Progenitor cell of endocrine pancreas (in vitro differentiated cells): Measurements from ENCODE around the gene HBS1L. TPM values are rescaled to one million over a fixed set of nuclear protein-coding genes. Genes with fewer than 3 reads are reported as not detected.

Source experiments
- DNase-seq: peaks from one replicate; pipeline ENCODE4 v3.0.0; 2021; ENCODE audit warnings: low spot score; ENCODE audit not compliant: unreplicated experiment
- H3K27ac Mint-ChIP-seq: 2 replicates; pipeline ENCODE4 v1.8.0; 2021; ENCODE audit warnings: mild to moderate bottlenecking, moderate library complexity, mixed read lengths
- H3K27me3 Mint-ChIP-seq: 2 replicates; pipeline ENCODE4 v1.8.0; 2021; ENCODE audit warnings: mixed read lengths
- H3K36me3 Mint-ChIP-seq: 2 replicates; pipeline ENCODE4 v1.8.0; 2022; ENCODE audit warnings: mixed read lengths; ENCODE audit not compliant: insufficient read depth
- H3K4me1 Mint-ChIP-seq: 2 replicates; pipeline ENCODE4 v1.8.0; 2021; ENCODE audit warnings: low read depth, mixed read lengths
- H3K4me3 Mint-ChIP-seq: 2 replicates; pipeline ENCODE4 v1.8.0; 2021; ENCODE audit warnings: low read depth, mild to moderate bottlenecking, moderate library complexity, mixed read lengths
- H3K9me3 Mint-ChIP-seq: 2 replicates; pipeline ENCODE4 v1.8.0; 2021; ENCODE audit warnings: low read depth, mixed read lengths
- total RNA-seq: library from RNA; stranded (reverse); gene quantifications from 2 replicates; pipeline ENCODE4 v1.2.1, GENCODE V29; 2021
- TF ChIP-seq, protein P1 (sequence below): fragments of 200-600 bp; sonication (generic); IDR thresholded peaks from one replicate; pipeline ENCODE4 v1.5.0; 2021; ENCODE audit warnings: antibody characterized with exemption, mild to moderate bottlenecking; ENCODE audit not compliant: unreplicated experiment

Gene HBS1L
- total RNA-seq, 1 donor from 2014 or later: 77.2 TPM

- H3K27me3 Mint-ChIP-seq: no peaks in the 10 kb centered on the region
- peaks cover 16% of the 10 kb centered on the region for H3K4me1 Mint-ChIP-seq
- H3K9me3 Mint-ChIP-seq: no peaks in the 10 kb centered on the region
- peaks cover 4% of the 10 kb centered on the region for H3K36me3 Mint-ChIP-seq
- TF ChIP-seq, protein P1, sequence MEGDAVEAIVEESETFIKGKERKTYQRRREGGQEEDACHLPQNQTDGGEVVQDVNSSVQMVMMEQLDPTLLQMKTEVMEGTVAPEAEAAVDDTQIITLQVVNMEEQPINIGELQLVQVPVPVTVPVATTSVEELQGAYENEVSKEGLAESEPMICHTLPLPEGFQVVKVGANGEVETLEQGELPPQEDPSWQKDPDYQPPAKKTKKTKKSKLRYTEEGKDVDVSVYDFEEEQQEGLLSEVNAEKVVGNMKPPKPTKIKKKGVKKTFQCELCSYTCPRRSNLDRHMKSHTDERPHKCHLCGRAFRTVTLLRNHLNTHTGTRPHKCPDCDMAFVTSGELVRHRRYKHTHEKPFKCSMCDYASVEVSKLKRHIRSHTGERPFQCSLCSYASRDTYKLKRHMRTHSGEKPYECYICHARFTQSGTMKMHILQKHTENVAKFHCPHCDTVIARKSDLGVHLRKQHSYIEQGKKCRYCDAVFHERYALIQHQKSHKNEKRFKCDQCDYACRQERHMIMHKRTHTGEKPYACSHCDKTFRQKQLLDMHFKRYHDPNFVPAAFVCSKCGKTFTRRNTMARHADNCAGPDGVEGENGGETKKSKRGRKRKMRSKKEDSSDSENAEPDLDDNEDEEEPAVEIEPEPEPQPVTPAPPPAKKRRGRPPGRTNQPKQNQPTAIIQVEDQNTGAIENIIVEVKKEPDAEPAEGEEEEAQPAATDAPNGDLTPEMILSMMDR: no peak
- no peak for DNase-seq
- H3K27ac Mint-ChIP-seq: no peak overlapping the region
- H3K4me3 Mint-ChIP-seq: peak overlapping the region; percentile 98
These were observed 1.7 kb downstream of the HBS1L start for GRCh38 chr6:135052939-135053338.

- peaks cover 6% of the 10 kb centered on the region for H3K36me3 Mint-ChIP-seq
- TF ChIP-seq, protein P1: no peak
These were observed 5.7 kb downstream of the HBS1L start for GRCh38 chr6:135048915-135049314.

DNA sequence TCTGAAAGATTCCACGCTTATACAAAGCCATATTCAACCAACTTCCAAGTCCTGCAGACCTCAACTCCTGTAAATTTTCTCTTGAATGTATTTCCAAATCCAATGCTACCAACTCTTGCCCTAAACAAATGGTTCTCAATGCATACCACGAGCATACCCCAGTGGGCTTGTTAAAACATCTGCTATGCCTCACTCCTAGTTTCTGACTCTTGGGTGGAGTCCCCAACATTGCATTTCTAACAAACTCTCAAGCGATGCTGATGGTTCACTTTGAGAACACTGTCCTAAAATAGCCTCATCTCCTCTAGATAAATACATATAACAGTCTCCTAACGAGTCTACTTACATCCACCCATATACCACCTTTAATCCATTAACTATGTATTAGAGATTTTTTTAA is 7.3 kb downstream of the HBS1L start:
- peaks cover 1% of the 10 kb centered on the region for H3K4me1 Mint-ChIP-seq
- TF ChIP-seq, protein P1: no peak
- no peaks in the 10 kb centered on the region for H3K9me3 Mint-ChIP-seq
- DNase-seq: no peak
- no peaks in the 10 kb centered on the region for H3K27me3 Mint-ChIP-seq
- H3K36me3 Mint-ChIP-seq: peaks cover 6% of the 10 kb centered on the region
- H3K27ac Mint-ChIP-seq: peak overlapping the region; percentile 77
- H3K4me3 Mint-ChIP-seq: no peak overlapping the region

More at GRCh38 chr6:135048915-135049314, 5.7 kb downstream of the HBS1L start:
- no peak overlapping the region for H3K27ac Mint-ChIP-seq
- H3K27me3 Mint-ChIP-seq: no peaks in the 10 kb centered on the region
- DNase-seq: no peak
- no peak overlapping the region for H3K4me3 Mint-ChIP-seq
- no peaks in the 10 kb centered on the region for H3K9me3 Mint-ChIP-seq
- H3K4me1 Mint-ChIP-seq: peaks cover 11% of the 10 kb centered on the region

DNA sequence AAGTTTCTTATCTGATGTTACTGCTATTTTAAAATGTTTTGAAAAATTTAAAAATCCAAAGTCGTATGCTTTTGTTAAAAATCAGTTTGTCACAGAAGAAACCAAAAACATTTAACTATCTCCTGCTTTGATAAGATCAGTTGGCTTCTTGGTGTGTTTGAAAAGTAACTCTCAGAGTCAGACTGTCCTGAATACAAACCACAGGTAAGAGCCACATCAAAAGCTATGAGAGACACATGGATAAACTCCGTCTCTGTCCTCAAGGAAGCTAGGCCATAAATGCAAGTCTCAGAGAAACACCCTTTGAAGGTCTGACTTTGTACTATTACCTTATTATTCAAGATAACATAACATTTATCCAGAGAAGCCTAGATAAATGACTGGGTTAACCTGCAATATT is 7.7 kb downstream of the HBS1L start:
- Mint-ChIP-seq H3K4me1 (peaks cover 1% of the 10 kb centered on the region), H3K27me3 (no peaks in the 10 kb centered on the region), H3K27ac (no peak overlapping the region), H3K9me3 (no peaks in the 10 kb centered on the region), H3K36me3 (peaks cover 6% of the 10 kb centered on the region), H3K4me3 (no peak overlapping the region)
- TF ChIP-seq, protein P1: no peak
- no peak for DNase-seq

DNA sequence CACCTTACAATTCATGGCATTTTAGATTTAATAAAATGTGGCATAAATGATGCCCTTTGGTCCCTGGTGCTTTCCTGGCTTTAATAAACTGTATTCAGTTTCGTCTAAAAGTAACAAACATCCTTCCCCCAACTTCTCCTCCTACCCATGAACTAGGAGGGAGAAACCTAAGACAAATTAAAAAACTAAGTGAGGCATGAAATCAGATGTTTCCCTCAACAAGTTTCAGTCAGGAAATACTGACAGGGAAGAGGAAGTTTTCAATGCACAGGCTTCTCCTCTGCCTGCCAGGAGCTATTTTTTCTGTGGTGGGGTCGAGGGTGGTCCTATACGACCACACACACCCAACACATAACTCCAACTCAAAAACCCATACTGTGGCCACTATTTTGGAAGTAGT is 10.0 kb downstream of the HBS1L start:
- Mint-ChIP-seq H3K4me3 (no peak overlapping the region), H3K4me1 (no peaks in the 10 kb centered on the region), H3K27ac (no peak overlapping the region), H3K9me3 (no peaks in the 10 kb centered on the region), H3K27me3 (no peaks in the 10 kb centered on the region), H3K36me3 (peaks cover 6% of the 10 kb centered on the region)
- TF ChIP-seq, protein P1: no peak
- no peak for DNase-seq
